Peyer's patch (tissue), 4 donors: ENCODE measurements around the gene ANKRD22. TPM values are rescaled to one million over a fixed set of nuclear protein-coding genes. Genes with fewer than 3 reads are reported as not detected.

Experiments
- DNase-seq, 3 donors: peaks; one replicate each; pipeline ENCODE4 v3.0.0-alpha.2; 2017 to 2019
- H3K27ac ChIP-seq, 4 donors: fragments of 200-600 bp; sonication (generic); one replicate each; pipeline ENCODE4 v1.5.1; 2016 to 2019
- H3K27me3 ChIP-seq, 2 donors: fragments of 200-600 bp; sonication (generic); one replicate each; pipeline ENCODE4 v1.5.1; 2019
- H3K36me3 ChIP-seq, 3 donors: fragments of 200-600 bp; sonication (generic); one replicate each; pipeline ENCODE4 v1.5.1; 2016 to 2019
- H3K4me1 ChIP-seq, 4 donors: fragments of 200-600 bp; sonication (generic); one replicate each; pipeline ENCODE4 v1.5.1; 2016 to 2019
- H3K4me3 ChIP-seq, 4 donors: fragments of 200-600 bp; sonication (generic); 1 replicate in 3 of 4; 2 replicates in 1 of 4; pipeline ENCODE4 v1.5.1; 2016 to 2019; ENCODE audit warnings: mild to moderate bottlenecking in 1 of 4
- H3K9me3 ChIP-seq, 4 donors: fragments of 200-600 bp; sonication (generic); one replicate each; pipeline ENCODE4 v1.5.1; 2016 to 2019; ENCODE audit warnings: mild to moderate bottlenecking in 1 of 4
- CTCF ChIP-seq, 6 experiments: fragments of 450-650 bp in 4 of 6; fragments of 200-600 bp in 2 of 6; sonication (generic) in 1 of 6; IDR thresholded peaks; one replicate each; pipeline ENCODE4 v1.5.1; 2017 to 2019; ENCODE audit warnings: antibody characterized with exemption in 6 of 6, mild to moderate bottlenecking in 3 of 6, moderate library complexity in 1 of 6
- POLR2A ChIP-seq, 2 donors: fragments of 450-650 bp; IDR thresholded peaks; one replicate each; pipeline ENCODE4 v1.5.1; 2017; ENCODE audit warnings: antibody characterized with exemption in 2 of 2, mild to moderate bottlenecking in 2 of 2, moderate library complexity in 2 of 2
- total RNA-seq, 4 donors: library from RNA; depleted of rRNA; stranded (reverse); fragments of >200 nt; gene quantifications; one replicate each; pipeline ENCODE4 v1.1.0, GENCODE V29; 2016

ANKRD22 gene
- total RNA-seq, 4 donors from 2014 or later: 0.70 to 1.5 (median 1.1) TPM; not detected in 1

GRCh38 chr10:88850712-88851111 lies 932 bp downstream of the ANKRD22 start:
- Histone ChIP-seq H3K4me3 (no peak overlapping the region), H3K9me3 (no peaks in the 10 kb centered on the region), H3K27me3 (no peaks in the 10 kb centered on the region), H3K27ac (no peak overlapping the region), H3K36me3 (no peaks in the 10 kb centered on the region), H3K4me1 (peaks cover 0 to 13% (median 0%) of the 10 kb centered on the region in 4 donors)
- no peak for DNase-seq
- TF ChIP-seq POLR2A (IDR thresholded peaks at IDR 0.05) (no peak), CTCF (IDR thresholded peaks at IDR 0.05) (no peak)

GRCh38 chr10:88849234-88849633 lies 2.4 kb downstream of the ANKRD22 start:
- no peak overlapping the region for H3K4me3 ChIP-seq
- no peak for DNase-seq

DNA sequence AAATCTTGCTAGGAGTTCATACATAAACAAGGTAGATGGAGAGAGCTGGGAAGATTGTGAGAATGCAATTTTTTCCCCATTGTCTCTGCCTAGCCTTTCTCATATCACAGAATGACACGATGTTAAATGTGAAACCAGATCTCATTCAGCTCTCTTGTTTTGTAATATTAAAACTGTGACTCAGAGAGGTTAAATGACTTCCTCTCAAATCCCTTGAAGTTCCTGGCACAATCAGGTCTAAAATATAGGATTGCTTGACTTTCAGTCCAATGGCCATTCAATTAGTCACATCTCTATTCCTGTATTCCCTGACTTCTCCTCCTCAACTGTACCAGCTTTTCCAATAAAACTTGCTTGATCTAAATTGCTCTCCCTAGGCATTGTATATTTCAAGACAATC lies 3.1 kb downstream of the ANKRD22 start:
- TF ChIP-seq CTCF (IDR thresholded peaks at IDR 0.05): no peak
- TF ChIP-seq POLR2A (IDR thresholded peaks at IDR 0.05): no peak
- DNase-seq: no peak
- Histone ChIP-seq H3K9me3 (no peaks in the 10 kb centered on the region), H3K27ac (no peak overlapping the region), H3K4me1 (peaks cover 0 to 6% (median 0%) of the 10 kb centered on the region in 4 donors), H3K36me3 (no peaks in the 10 kb centered on the region), H3K4me3 (no peak overlapping the region), H3K27me3 (no peaks in the 10 kb centered on the region)

More at GRCh38 chr10:88849234-88849633, 2.4 kb downstream of the ANKRD22 start:
- H3K9me3 ChIP-seq: no peaks in the 10 kb centered on the region
- peaks cover 0 to 6% (median 0%) of the 10 kb centered on the region in 4 donors for H3K4me1 ChIP-seq
- no peaks in the 10 kb centered on the region for H3K27me3 ChIP-seq
- no peaks in the 10 kb centered on the region for H3K36me3 ChIP-seq
- H3K27ac ChIP-seq: no peak overlapping the region
- TF ChIP-seq CTCF (IDR thresholded peaks at IDR 0.05): no peak
- no peak for TF ChIP-seq POLR2A (IDR thresholded peaks at IDR 0.05)

DNA sequence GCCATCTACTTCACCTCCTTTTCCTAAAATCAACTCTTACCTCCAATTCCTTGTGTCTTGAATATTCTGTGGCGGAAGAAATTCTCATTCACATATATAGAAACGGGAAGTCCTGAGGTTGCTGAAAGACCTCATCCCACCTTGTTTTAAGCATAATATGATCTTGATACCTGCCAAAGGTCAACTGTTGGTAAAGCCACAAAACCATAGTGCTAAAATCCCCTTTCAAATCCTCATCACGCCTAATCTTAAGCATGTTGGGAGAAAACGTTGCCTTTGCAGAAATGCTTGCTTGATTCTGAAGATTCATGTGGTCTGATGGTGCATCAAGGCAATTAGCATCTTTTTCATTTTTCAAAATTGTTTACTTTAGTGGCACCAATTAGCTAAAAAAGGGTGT lies 8.5 kb downstream of the ANKRD22 start:
- Histone ChIP-seq H3K4me3 (no peak overlapping the region), H3K4me1 (no peaks in the 10 kb centered on the region), H3K9me3 (no peaks in the 10 kb centered on the region)

GRCh38 chr10:88841316-88842111 lies 10.1 kb downstream of the ANKRD22 start:
- no peaks in the 10 kb centered on the region for H3K9me3 ChIP-seq
- TF ChIP-seq CTCF (IDR thresholded peaks at IDR 0.05) (no peak), POLR2A (IDR thresholded peaks at IDR 0.05) (no peak)
- no peak for DNase-seq
- H3K36me3 ChIP-seq: no peaks in the 10 kb centered on the region
- no peaks in the 10 kb centered on the region for H3K4me1 ChIP-seq
- no peak overlapping the region for H3K27ac ChIP-seq
- no peaks in the 10 kb centered on the region for H3K27me3 ChIP-seq
- no peak overlapping the region for H3K4me3 ChIP-seq

More for the DNA sequence above, 8.5 kb downstream of the ANKRD22 start:
- no peak for TF ChIP-seq POLR2A (IDR thresholded peaks at IDR 0.05)
- H3K36me3 ChIP-seq: no peaks in the 10 kb centered on the region
- H3K27ac ChIP-seq: no peak overlapping the region
- DNase-seq: no peak
- no peaks in the 10 kb centered on the region for H3K27me3 ChIP-seq

DNA sequence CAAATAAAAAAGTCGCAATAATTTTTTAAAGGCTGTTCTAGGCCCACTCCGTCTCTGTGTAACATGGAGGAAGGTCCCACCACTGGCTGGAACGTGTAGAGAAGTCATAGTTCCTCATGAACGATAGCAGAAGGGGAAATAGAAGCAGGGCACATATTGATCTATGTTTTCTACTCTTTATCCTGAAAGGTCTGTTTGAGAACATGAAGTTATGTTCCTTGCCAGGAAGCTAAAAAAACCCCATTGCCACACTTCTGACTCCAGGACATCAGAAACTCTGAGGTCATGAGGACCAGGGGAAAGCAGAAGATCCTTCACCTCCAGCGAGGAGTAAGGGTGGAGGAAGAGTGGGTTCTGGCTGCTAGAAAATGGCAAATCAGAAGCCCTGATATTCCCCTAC lies 10.8 kb downstream of the ANKRD22 start:
- Histone ChIP-seq H3K9me3 (no peaks in the 10 kb centered on the region), H3K27me3 (no peaks in the 10 kb centered on the region), H3K4me1 (no peaks in the 10 kb centered on the region), H3K36me3 (no peaks in the 10 kb centered on the region), H3K4me3 (no peak overlapping the region), H3K27ac (no peak overlapping the region)
- TF ChIP-seq CTCF (IDR thresholded peaks at IDR 0.05): no peak
- TF ChIP-seq POLR2A (IDR thresholded peaks at IDR 0.05): no peak
- DNase-seq: no peak
